HG03571 (cell line): ENCODE data around the gene EEA1.
"Not testable (repeated sequence)": the region's sequence is repeated elsewhere in the genome, so short reads cannot be mapped to it uniquely, and the experiment has no call there.

ENCODE experiments used
- ATAC-seq: cut with Tn5 transposase; IDR thresholded peaks from one replicate; pipeline ENCODE4 v1.9.1; 2021; ENCODE audit not compliant: unreplicated experiment

EEA1 gene

GRCh38 chr12:92756898-92757596, 172.0 kb downstream of the EEA1 start:
- ATAC-seq, result no peak

- no peak for ATAC-seq
Measured at GRCh38 chr12:92753976-92754885, 174.9 kb downstream of the EEA1 start.

GRCh38 chr12:92749691-92750090, 179.4 kb downstream of the EEA1 start:
- not testable (repeated sequence) for ATAC-seq

GRCh38 chr12:92747151-92747550, 181.9 kb downstream of the EEA1 start:
- ATAC-seq, result no peak

- ATAC-seq, result no peak
Measured at GRCh38 chr12:92745856-92746550, 183.1 kb downstream of the EEA1 start.

GRCh38 chr12:92743026-92743425, 186.1 kb downstream of the EEA1 start:
- ATAC-seq, result no peak

GRCh38 chr12:92740411-92740810, 188.7 kb downstream of the EEA1 start:
- ATAC-seq, result no peak

GRCh38 chr12:92739113-92739512, 190.0 kb downstream of the EEA1 start:
- no peak for ATAC-seq

- ATAC-seq, result no peak
Measured at GRCh38 chr12:92737855-92738850, 190.9 kb downstream of the EEA1 start.

- no peak for ATAC-seq
Measured at GRCh38 chr12:92736605-92737004, 192.5 kb downstream of the EEA1 start.

GRCh38 chr12:92735131-92735721, 193.9 kb downstream of the EEA1 start:
- no peak for ATAC-seq

- ATAC-seq, result no peak
Measured at GRCh38 chr12:92733661-92734060, 195.4 kb downstream of the EEA1 start.

- no peak for ATAC-seq
Measured at GRCh38 chr12:92733181-92733580, 195.9 kb downstream of the EEA1 start.

- no peak for ATAC-seq
Measured at GRCh38 chr12:92732716-92733115, 196.4 kb downstream of the EEA1 start.

- no peak for ATAC-seq
Measured at GRCh38 chr12:92732216-92732615, 196.9 kb downstream of the EEA1 start.

GRCh38 chr12:92730758-92731157, 198.3 kb downstream of the EEA1 start:
- ATAC-seq, result no peak

- no peak for ATAC-seq
Measured at GRCh38 chr12:92729773-92730305, 199.3 kb downstream of the EEA1 start.

- no peak for ATAC-seq
Measured at GRCh38 chr12:92726850-92727249, 202.2 kb downstream of the EEA1 start.

- ATAC-seq, result no peak
Measured at GRCh38 chr12:92722897-92723296, 206.2 kb downstream of the EEA1 start.

- no peak for ATAC-seq
Measured at GRCh38 chr12:92721656-92722055, 207.4 kb downstream of the EEA1 start.
